Hematopoietic multipotent progenitor cell treated with erythropoietin and hydrocortisone succinate and interleukin-3 and kit ligand, for 17 days (in vitro differentiated cells): Measurements from ENCODE around the gene KNSTRN.

Source experiments
- DNase-seq: peaks from one replicate; pipeline ENCODE4 v3.0.0-alpha.2; 2015; ENCODE audit warnings: low spot score

Gene KNSTRN

GRCh38 chr15:40429068-40429710, 46.7 kb downstream of the KNSTRN start:
- DNase-seq = no peak

DNA sequence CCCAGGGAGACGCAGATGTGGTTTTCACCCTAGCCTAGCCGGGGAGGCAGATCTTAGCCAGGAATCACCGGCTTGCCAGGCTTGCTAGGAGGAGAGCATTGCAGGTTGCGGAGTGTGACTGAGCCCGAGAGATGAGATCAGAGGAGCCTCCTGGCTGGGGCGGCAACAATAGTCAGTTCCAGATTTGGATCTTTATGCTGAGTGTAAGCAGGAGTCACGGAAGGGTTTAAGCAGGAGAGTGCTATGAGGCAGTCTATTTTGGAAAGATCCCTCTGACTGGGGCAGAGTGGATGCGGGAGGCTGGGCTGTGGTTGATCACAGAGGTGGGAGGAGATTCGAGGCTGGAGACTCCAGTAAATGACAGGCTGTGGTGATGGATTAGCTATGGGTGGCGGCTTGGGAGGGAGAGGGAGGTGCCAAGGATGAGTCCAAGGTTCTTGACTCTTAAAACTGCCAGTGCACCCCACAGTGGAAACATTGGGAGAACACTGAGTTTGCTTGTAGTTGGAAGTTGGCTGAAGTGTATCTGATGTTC, 47.8 kb downstream of the KNSTRN start:
- no peak for DNase-seq

DNA sequence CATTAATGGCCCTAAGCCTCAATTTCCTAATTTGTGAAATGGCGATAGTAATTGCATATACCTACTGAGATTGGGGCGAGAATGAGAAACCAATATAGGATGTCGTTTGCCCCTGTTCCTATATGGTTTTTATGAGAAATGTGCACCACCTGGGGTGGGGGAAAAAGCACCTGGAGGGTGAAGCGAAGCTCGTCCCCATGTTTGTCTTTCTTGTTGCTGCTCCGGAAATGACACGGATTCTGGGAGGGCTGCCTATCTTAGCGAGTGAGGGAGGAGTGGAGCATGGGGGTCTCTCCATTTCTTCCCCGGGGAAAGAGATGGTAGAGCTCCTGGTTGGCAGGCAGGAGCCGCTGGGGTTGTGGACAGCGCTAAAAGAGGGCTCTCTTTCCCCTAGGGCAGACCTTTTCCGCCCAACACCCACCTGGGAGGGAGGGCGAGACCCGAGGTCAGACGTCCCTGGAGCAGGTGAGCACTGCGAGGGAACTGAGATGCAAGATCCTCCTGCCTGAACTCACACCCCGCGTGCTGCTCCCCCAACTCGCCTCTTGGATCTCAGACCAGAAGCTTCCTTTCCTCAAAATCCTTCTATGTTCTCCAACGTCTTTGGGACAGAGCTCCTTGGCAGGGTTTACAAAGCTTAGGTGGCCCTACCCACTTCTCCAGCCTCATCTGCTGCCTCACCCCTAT, 52.6 kb downstream of the KNSTRN start:
- DNase-seq = no peak

DNA sequence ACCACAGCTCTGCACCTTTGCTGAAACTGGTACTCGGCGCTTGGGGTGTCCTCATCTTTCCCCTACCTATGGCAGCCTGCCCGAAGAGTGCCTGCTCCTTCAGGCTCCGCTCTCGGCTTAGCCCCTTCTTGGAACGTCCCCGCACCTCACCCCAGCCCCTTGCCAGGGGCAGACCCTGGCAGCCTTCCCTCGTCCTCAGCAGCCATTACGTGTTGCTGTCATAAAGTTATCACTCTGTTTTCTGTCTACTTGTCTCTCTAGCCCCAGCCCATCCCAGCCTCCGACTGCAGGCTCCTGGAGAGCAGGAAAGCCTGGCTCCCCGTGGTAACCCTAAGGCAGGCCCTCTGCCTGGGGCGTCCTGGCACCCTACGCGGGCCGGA, 53.2 kb downstream of the KNSTRN start:
- no peak for DNase-seq

DNA sequence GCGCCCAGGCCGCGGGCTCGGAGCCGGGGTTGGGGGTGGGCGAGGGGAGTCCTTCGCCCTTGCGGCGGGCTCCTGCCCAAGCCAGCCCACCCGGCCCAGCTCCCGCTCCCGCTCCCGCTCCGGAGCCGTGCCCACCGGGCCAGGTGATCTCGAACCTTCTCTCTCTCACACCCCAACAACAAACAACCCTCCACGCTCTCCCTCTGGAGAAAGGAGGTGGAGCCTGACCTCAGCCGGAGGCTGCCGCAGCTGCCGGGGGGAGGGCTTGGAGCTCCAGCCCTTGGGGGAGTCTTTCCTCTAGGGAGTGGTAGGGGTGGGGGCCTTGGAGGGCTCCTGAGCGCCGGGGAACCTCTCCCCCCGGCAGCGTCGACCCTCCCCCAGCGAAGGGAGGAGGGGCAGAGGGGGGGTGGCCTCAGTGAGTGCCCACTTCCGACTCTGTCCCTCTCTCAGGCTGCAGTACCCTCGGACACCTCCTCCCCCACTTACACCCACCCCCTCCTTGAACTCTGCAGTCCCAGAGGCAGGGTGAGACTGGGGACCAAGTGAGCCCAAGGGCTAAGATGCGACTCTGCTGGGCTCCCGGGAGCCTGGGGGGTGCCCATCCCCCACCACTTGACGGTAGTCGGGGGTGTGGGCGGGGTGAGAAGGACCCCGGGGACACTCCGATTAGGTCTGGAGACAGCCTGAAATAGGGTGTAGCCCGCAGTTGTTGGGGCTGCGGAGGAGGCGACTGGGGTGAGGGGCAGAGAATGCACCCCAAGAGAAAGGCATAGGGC, 53.8 kb downstream of the KNSTRN start:
- DNase-seq = no peak

DNA sequence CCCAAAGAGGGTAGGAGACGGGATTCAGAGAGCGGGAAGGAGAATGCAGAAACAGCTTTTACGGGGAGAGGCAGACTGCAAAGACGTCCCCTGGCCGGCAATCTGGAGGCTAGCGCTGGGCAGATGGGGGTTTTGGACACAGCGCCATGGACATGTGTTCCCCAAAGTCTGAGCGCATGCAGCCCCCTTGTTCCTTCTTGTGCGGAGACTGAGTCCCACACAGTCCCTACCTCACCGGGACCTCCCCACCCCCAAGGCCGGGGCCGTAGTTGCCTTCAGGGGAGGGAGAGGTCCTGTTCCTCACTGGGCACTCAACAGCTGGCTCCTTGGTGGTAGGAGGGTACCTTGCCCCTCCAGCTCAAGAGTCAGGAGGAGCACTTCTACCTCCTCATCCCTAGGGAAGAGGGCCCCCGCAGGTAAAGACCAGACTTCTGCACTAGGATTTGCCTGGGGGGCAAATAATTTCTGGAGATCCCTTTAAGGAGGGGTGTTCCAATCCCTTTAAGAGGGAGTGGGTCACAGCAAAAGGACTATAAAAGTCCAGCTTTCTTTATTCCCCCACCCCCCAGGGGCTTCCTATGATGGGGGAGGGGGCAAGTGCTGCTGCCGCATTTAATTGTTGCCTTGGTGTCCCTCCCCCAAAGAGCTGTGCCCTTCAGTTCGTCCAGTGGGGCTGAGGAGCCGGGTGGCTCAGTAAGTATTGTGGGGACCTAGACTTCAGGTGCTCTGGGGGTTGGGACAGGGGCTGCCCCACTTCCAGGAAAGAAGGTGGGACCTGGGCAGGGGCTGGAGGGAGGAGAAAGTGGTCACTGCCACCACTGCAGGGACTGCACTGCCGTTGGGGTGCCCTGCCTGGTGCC, 54.6 kb downstream of the KNSTRN start:
- DNase-seq = no peak

DNA sequence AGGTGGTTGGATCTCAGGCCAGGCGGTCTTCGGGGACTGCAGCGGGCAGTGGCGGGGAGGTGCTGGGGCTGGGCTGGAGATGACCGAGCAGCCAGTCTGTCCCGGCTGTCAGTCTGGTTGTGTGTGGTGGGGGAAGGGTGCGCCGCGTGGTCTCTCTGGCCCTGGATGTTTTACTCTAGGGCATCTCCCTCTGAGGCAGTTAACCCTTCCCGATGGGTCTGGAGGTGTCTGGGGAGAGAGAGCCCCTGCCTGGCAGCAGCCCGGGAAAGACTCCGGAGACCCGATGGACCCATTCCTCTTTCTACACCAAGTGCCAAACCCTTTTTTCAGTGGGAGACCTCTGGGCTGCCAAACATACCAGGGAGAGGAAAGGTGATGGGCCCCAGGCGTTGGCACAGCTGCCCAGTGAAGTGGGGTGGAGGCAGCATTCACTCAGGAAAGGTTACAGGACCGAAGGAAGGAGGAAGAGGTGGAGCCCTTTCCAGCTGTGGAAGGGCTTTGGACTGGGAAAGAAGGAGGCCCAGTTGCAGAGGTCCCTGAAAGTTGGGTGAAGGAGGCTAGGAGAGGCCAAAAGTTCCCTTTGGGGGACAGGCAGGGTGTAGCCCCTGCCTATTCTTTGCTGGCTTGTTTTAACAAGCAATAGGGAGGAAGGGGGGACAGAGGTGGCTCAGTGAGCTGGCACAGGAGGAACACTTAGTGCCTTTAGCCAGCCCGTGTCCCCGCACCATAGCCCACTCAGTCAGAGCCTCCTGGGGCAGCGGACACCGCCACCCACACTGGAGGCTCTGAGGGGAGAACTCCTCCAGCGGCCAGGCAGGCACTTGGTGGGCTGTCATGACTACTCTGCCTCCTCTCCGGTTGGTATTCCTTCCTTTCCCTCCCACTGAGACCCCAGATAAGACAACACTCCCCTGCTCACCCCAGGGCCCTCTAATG, 55.5 kb downstream of the KNSTRN start:
- DNase-seq = no peak

DNA sequence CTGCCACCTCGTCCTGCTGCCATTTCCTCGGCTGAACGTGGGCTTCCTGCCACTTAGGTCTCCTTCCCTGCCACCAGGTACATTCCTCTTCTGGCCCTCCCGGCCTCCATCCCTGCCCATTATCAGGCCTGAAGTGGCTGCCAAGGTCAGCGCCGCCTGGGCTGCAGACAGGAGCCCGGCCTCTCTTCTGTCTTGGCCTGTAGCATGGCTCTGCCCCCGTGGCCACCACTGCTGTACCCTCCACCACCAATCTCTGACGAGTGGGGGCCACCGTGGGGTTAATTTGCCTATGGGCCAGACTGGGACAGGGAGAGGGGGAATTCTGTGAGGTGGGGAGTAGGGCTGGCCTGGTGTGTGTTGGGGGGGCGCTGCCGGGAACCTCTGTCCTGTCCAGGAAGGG, 56.2 kb downstream of the KNSTRN start:
- no peak for DNase-seq

DNA sequence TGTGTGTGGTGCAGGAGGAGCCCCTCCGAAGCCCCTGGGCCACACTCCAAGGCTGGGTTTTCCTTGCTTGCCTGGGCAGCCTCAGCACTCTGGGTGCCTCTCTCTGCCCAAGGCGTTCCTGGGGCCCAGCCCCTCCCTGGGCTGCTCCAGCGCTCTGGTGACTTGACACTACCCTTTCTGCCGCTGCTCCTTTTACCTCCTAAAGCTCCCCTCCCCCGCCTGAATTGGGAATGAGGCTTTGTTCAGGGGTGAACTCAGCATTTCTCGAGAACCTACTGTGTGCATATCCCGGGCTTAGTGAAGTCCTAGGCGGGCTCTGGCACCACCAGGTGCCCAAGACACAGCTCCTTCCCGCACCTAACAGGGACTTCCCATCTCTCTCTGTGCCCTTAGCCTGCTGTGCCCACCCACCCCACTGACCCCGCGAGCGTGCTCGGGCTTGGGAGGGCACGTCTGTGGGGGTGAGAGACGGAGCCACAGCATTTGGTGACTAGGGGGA, 57.0 kb downstream of the KNSTRN start:
- DNase-seq = no peak

DNA sequence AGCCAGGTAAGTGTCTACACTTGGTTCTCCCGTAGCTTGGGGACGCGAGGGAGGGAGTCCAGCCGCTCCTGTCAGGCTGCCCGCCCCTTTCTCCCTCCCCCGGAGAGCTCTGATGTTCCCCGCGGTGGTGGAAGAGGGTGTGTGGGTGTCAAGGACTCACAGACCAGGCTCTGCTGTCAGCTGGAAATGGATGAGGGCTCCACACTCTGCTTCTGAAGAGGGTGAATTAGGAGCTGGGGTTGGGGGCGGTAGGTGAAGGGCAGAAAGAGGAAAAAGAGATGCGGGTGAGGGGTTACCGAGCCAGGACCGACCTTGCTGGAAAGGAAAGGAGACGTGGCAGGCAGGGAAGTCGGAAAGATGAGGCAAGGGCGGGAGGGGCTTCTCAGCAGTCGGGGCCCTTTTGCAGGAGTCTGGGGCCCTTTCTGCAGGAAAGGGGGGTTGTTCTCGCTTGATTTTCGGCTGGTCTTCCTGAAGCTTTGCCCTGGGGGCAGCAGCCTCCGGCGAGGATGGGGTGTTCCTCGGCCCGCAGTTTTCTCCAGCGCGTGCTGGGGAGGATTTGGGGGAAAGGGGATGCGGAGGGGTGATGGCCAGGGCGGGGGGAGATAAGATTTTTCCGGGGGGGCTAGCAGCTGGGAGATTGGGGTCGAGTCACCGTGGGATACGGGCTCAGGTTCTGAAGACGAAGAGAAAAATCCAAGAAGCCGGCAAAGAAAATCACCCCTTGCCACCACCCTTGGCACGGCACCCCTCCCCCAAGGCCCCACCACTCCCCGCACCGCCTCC, 57.6 kb downstream of the KNSTRN start:
- no peak for DNase-seq

DNA sequence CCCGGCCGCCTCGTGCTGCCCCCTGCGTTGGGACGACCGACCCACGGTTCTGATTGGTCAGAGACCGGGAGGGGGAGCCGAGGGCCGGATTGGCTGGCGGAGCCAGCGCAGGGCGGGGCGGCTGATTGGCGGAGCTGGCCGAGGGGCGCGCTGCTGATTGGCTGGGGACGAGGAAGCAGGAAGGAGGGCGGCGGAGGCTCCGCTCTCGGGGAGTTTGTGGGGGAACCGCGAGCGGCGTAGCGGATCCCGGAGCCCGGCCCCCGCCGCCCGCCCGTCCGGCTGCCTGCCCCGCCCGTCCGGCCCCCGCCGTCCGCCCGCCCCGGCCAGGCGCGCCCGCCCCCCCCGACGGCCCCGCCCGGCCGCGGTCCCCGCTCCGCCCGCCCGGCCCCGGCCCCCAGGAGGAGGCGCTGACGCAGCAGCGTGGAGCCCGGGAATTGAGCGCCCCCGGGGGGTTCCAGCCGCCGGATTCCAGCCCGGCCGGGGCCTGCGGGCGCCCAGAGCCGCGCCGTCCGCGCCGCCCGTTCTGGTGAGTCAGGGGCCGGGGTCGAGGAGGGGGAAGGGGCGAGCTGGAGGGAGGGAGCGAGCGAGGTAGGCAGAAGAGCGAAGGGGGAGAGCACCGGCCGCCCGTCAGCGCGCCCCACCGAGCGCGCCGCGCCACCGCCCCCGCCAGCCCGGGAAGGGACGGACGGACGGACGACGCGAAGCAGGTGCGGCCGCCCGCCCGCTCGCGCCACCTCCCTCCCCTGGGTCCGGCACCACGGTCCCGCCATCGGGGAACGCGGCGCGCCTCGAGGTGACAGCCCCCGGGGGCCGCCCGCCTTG, 58.4 kb downstream of the KNSTRN start, which contains the start of gene BAHD1:
TSS of gene BAHD1 (plus strand) at position 211 of the 822 bp plus-strand sequence. CDS start 17,512 bp downstream, outside the sequence.
- DNase-seq = peak; percentile 91

DNA sequence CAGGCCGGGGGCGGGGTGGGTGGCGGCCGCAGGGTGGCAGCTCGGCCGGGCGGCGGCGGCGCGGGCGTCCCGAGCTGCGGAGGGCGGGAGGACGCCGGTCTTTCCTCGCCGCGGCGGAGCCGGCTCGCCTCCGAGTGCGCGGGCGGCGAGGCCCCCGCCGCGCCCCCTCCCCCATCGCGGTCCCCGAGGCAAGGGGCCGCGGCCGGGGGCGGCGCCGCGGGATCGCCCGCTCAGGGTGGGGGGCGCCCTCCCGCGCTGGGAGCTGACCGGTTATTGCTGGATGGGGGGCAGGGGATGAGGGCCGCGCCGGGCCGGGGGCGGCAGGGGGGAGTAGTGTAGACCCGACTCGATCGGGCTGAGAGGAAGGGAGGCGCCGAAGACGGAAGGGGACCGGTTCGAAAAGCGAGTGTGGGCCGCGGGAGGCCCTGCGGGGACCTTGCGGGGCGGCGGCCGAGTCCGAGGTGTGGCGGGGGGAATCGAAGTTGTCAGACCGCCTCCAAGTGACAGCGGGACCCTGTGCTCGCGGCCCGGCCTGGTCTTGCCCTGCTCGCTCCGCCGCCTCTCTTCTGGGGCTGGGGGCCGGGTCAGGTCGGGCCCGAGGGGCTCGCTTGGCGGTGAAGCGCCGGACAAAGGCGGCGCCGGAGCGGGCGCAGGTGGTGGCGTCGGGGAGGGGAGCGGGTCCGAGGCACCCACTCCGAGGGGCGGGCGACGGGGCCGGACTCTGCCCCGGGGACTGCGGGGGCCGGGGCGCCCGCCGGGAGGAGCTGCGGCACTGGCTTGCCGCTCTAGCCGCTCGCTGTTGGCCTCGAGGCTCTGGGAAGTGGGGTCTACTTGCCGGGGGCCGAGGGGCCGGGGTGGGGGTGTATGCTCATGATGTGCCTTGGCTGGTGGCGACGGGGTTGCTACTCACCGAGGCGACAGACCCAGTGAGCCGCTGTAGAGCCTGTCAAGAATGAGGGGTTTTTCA, 59.3 kb downstream of the KNSTRN start:
- no peak for DNase-seq

GRCh38 chr15:40443255-40443654, 60.7 kb downstream of the KNSTRN start:
- DNase-seq = no peak

GRCh38 chr15:40443846-40444245, 61.3 kb downstream of the KNSTRN start:
- no peak for DNase-seq
